ENCODE data around the gene NEK10. TPM values are rescaled to one million over a fixed set of nuclear protein-coding genes. Genes with fewer than 3 reads are reported as not detected.
A peak's percentile ranks its signal among the peaks of the same experiment; 100 is the strongest.

The NEK10 gene
- total and polyA plus RNA-seq, 9 of the 15 experiments (the other 6 are each of a cell fraction or from before 2014, with no cell fraction given) = 0.07 TPM; not detected in 8

GRCh38 chr3:27285668-27286067 lies 83.5 kb downstream of the NEK10 start:
- DNase-seq (ENCODE audit: extremely low read depth in 1 of 4, low spot score in 3 of 4) = no peak
- no peak overlapping the region for H3K4me3 ChIP-seq
- no peaks in the 10 kb centered on the region for H3K9me1 ChIP-seq (ENCODE audit: control insufficient read depth, insufficient read depth, low read length)
- no peak overlapping the region for H3K27ac ChIP-seq (ENCODE audit: extremely low read depth, low read depth, low read length)
- CTCF ChIA-PET (ENCODE audit: low intra/inter-chr PET ratio) = no interaction called here
- no peak for ATAC-seq
- intact Hi-C loops (cut with micrococcal nuclease) (no loop called here), in situ Hi-C loops (cut with MboI) (no loop called here)
- H4K20me1 ChIP-seq (replicated peaks; ENCODE audit: control insufficient read depth, insufficient read depth, low read length) = no peaks in the 10 kb centered on the region
- POLR2A ChIA-PET = no interaction called here
- H2AFZ ChIP-seq (ENCODE audit: low read depth, low read length) = no peak overlapping the region
- BruUV-seq (replicated peaks) = no TSS peak
- no peaks in the 10 kb centered on the region for H3K79me2 ChIP-seq (ENCODE audit: control insufficient read depth, insufficient read depth, low read length)
- TF ChIP-seq CEBPB (tag; IDR thresholded peaks at IDR 0.05) = peak; percentile 59
- no peak for TF ChIP-seq CEBPG (CRISPR knock-in tag; IDR thresholded peaks at IDR 0.05)
- peak; percentile 34 to 89; a peak in 3 of 4 replicates for TF ChIP-seq CEBPG (tag; conservative IDR thresholded peaks at IDR 0.05 in 1 of 2, IDR thresholded peaks at IDR 0.05 in 1 of 2)
- no peak for TF ChIP-seq SAP30 (IDR thresholded peaks at IDR 0.05; ENCODE audit: borderline replicate concordance, insufficient read depth, low read depth, low read length, poor library complexity, severe bottlenecking)
- H3K4me2 ChIP-seq (ENCODE audit: insufficient read depth, low read length) = no peak overlapping the region
- no peak overlapping the region for H3K9ac ChIP-seq (ENCODE audit: insufficient read depth in 1 of 2, low read depth in 2 of 2, low read length in 2 of 2)
- H3K9me3 ChIP-seq (replicated peaks; ENCODE audit: control insufficient read depth, insufficient read depth, low read depth, low read length) = no peaks in the 10 kb centered on the region
- no peaks in the 10 kb centered on the region for H3K4me1 ChIP-seq (replicated peaks in 1 of 2; ENCODE audit: control insufficient read depth in 2 of 2, insufficient read depth in 2 of 2, low read length in 2 of 2)
- H3K27me3 ChIP-seq (ENCODE audit: control insufficient read depth in 2 of 2, insufficient read depth in 2 of 2, low read length in 2 of 2) = no peaks in the 10 kb centered on the region
- no peak for FAIRE-seq
- H3K36me3 ChIP-seq (ENCODE audit: control insufficient read depth, insufficient read depth, low read length) = no peaks in the 10 kb centered on the region

- in situ Hi-C loops (cut with MboI) (no loop called here), intact Hi-C loops (cut with micrococcal nuclease) (no loop called here)
- no TSS peak for BruUV-seq (replicated peaks)
- DNase-seq (ENCODE audit: extremely low read depth in 1 of 4, low spot score in 3 of 4) = no peak
- Histone ChIP-seq H3K27me3 (ENCODE audit: control insufficient read depth in 2 of 2, insufficient read depth in 2 of 2, low read length in 2 of 2) (no peaks in the 10 kb centered on the region), H3K36me3 (ENCODE audit: control insufficient read depth, insufficient read depth, low read length) (no peaks in the 10 kb centered on the region), H3K27ac (ENCODE audit: extremely low read depth, low read depth, low read length) (no peak overlapping the region), H3K9ac (ENCODE audit: insufficient read depth in 1 of 2, low read depth in 2 of 2, low read length in 2 of 2) (no peak overlapping the region), H3K9me1 (ENCODE audit: control insufficient read depth, insufficient read depth, low read length) (no peaks in the 10 kb centered on the region), H3K9me3 (replicated peaks; ENCODE audit: control insufficient read depth, insufficient read depth, low read depth, low read length) (no peaks in the 10 kb centered on the region; the same call in 1 of the 2 replicates), H2AFZ (ENCODE audit: low read depth, low read length) (no peak overlapping the region), H4K20me1 (replicated peaks; ENCODE audit: control insufficient read depth, insufficient read depth, low read length) (no peaks in the 10 kb centered on the region), H3K4me2 (ENCODE audit: insufficient read depth, low read length) (no peak overlapping the region), H3K79me2 (ENCODE audit: control insufficient read depth, insufficient read depth, low read length) (no peaks in the 10 kb centered on the region), H3K4me1 (replicated peaks in 1 of 2; ENCODE audit: control insufficient read depth in 2 of 2, insufficient read depth in 2 of 2, low read length in 2 of 2) (no peaks in the 10 kb centered on the region), H3K4me3 (no peak overlapping the region)
- ChIA-PET POLR2A (no interaction called here), CTCF (ENCODE audit: low intra/inter-chr PET ratio) (no interaction called here)
- ATAC-seq = no peak
- WGBS (ENCODE audit: insufficient coverage, low coverage, missing lambda C conversion rate) = 4% methylated on average over 2 of the region's 2 CpGs
- TF ChIP-seq E2F6 (IDR thresholded peaks at IDR 0.05; ENCODE audit: borderline replicate concordance in 1 of 2, extremely low read depth in 1 of 2, insufficient read depth in 1 of 2, insufficient read length in 1 of 2, low read depth in 1 of 2, low read length in 1 of 2, poor library complexity in 1 of 2, severe bottlenecking in 1 of 2) (no peak), ZSCAN29 (IDR thresholded peaks at IDR 0.05) (no peak), ZNF12 (CRISPR knock-in tag; IDR thresholded peaks at IDR 0.05) (no peak), SP2 (IDR thresholded peaks at IDR 0.05; ENCODE audit: extremely low read depth, low read depth, low read length, poor library complexity, severe bottlenecking) (no peak), ZNF134 (CRISPR knock-in tag; conservative IDR thresholded peaks at IDR 0.05) (no peak)
- no peak for FAIRE-seq
These were observed 87.5 kb downstream of the NEK10 start for GRCh38 chr3:27281671-27282150.
